GM19025 (cell line): ENCODE results near the gene LIPH.

ENCODE experiments used
- ATAC-seq: cut with Tn5 transposase; IDR thresholded peaks from one replicate; pipeline ENCODE4 v1.9.1; 2021; ENCODE audit warnings: mild to moderate bottlenecking, low read depth, moderate library complexity; ENCODE audit not compliant: unreplicated experiment

LIPH gene

DNA sequence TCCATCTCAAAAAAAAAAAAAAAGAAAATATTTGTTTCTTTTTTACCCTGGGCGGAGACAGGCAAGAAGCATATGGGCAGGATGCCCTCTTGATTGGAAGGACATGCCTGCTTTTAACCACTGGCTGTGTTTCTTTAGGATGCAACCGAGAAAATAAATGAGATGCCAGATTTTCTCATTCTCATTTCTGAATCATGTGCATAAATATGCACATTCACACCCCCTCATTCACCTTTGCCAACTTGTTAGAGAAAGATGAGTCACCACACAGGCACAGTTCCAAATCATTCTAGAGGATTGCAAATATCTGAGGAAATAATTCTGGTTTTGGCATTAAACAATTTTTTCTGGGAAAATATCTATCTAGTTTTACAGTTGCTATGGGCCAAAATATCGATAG is 3.3 kb downstream of the LIPH start:
- no peak for ATAC-seq

DNA sequence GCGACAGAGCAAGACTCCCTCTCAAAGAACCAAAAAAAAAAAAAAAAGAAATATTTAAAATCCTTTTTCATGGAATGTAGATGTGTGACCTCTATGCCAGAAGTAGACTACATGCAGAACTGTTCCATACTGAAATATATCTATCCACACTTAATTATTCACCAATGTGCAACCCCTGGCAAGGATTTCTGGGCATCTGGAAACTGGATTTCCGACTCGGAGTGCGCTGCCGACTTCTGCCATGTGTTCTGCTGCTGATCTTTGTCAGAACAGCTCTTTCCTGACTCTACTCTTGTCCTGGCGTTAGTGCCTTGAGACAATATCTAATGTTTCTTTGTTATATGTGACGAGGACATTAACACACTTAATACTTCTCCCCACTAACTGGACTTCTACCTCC is 11.7 kb downstream of the LIPH start:
- ATAC-seq: no peak

DNA sequence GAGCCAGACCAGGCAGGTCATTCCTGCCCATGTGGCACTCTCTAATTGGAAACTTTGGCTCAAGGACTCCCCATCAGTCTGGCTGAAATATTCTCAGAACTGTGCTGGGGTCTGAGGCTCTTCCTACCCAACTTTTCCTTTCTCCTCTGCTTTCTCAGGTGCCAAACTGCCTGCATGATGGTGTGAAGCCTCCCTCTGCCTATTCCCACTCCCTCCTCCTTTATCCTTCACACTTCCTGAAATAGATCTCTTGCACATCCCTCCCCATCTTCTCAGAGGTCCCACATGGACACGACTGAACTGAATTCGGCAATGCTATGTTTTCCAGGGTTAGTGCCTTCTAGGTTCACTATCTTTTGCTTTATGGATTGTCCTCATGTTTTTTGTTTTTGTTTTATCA is 12.5 kb downstream of the LIPH start:
- no peak for ATAC-seq

DNA sequence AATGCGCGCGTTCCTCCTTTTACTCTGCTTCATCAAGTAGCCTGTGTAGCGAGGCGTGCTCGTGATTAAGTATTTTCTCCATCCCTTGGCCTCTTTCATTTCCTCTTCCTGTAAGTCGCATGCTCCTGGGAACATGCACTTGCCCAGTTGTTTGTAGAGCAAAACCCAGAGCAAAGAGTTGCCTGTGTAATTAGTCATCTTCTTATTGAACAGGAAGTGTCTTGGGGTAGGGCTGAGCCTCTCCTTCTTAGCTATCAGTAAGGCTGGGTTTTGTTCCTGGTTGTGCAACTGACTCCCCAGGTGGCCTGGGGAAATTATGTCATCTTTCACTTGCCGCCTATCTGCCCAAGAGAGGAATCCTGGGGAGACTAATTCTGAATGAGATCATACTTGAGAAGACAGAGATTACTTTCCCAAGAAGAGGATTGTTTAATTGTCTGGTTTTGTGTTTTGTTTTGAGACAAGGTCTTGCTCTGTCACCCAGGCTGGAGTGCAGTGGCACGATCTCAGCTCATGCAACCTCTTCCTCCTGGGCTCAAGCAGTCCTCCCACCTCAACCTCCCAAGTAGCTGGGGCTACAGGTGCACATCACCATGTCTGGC is 14.9 kb downstream of the LIPH start:
- ATAC-seq: peak; percentile 99

DNA sequence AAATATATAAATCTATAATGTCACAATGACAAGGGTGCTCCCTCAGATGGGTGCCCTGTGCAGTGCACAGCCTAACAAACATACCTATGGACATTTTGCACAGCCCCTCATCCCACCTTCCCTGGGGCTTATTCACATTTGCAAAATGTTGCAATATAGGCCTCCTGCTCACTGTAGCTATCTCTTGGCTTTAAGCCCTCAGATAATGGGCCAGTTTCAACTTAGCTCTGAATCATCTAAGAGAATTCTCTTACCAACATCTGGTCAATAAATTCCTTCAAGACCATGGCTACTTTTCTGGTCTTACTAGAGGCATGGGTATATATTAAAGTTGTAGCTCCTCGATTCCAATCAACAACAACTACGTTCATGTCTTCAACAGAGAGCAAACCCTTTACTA is 17.9 kb downstream of the LIPH start:
- ATAC-seq: no peak

DNA sequence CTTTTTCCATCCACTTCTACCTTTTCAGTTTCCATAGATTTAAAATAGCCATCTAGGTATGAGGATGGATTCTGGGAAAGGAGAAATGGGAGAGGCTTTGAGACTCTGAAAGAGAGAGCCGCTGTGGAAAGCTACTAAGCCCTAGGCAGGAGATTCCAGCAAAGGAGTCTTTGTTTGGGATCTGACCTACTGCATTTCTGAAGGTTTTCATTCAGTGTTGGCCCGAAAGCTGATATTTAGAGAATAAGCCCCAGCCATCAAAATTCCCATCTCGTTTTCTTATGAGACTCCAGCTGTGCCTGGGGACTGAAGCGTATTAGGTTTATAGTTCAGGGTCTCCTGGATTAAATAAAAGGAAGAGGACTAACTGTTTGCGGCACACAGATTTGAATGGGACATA is 19.5 kb downstream of the LIPH start:
- ATAC-seq: no peak

DNA sequence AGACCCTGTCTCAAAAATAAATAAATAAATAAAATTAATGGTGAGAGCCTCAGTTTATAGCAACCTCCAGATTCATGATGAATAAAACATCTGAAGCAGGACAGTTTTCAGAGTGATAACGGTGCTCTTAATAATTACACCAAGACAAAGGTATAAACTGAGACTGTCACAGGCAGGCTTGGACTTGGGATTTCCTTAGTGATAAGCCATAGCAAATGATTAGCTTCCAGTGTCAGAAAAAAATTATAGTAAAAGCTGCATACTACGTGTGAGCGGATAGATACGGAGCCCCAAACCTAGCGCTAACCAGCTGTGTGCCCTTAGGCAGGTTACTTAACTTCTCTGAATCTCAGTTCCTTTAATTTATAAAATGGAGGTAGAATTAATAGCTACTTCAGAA is 21.5 kb downstream of the LIPH start:
- no peak for ATAC-seq

DNA sequence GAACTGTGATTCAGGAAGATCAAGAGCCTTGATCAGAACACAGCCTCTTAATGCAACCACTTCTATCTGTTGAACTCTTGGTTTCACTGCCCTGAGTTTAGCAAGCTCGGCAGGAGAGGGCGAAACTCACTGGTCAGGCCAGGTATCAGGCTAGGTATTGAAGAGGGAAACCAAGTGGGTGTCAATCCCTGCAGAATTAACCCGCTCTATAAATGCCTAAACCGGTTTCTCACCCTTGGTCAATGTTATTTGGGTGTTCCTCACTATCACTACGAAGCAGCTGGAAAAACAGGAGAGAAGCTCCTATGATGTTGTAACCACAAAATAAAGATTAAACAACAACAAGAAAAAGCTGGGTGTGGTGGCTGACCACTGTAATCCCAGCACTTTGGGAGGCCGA is 23.9 kb downstream of the LIPH start:
- ATAC-seq: no peak

DNA sequence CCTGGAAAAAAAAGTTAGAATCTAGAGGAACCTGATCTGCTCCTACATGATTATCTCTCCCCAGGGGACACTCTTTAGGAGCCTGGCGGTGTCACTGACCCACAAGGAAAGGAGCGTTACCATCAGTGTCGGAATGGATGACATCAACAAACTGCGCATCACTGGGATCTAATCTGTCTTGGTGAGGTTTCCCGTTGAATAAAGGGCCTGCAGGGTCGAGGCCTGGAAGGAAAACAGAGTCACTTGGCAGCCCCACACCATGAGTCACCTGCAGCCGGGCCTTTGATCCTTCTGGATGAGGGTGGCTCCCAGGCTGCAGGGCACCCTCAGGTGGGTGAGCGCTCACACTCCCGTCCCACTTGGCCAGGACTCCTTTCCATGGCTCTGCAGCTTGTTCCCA is 25.0 kb downstream of the LIPH start:
- ATAC-seq: no peak

DNA sequence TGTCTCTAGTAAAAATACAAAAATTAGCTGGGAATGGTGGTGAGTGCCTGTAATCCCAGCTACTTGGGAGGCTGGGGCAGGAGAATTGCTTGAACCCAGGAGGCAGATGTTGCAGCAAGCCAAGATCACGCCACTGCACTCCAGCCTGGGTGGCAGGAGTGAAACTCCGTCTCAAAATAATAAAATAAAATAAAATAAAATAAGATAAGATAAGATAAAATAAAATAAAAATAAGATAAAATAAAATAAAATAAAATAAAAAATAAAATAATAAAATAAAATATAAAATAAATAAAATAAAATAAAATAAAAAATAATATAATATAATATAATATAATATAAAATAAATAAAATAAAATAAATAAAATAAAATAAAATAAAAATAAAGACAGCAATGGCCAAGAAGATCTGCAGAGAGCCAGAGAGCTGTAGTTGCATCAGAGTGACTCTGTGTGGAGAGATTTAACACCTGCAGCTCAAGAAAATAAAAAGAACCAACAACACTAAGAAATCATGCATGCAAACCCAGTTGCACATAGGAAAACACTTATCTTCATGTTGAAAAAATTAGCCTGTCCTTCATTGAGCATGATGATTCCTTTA is 25.9 kb downstream of the LIPH start:
- ATAC-seq: no peak

DNA sequence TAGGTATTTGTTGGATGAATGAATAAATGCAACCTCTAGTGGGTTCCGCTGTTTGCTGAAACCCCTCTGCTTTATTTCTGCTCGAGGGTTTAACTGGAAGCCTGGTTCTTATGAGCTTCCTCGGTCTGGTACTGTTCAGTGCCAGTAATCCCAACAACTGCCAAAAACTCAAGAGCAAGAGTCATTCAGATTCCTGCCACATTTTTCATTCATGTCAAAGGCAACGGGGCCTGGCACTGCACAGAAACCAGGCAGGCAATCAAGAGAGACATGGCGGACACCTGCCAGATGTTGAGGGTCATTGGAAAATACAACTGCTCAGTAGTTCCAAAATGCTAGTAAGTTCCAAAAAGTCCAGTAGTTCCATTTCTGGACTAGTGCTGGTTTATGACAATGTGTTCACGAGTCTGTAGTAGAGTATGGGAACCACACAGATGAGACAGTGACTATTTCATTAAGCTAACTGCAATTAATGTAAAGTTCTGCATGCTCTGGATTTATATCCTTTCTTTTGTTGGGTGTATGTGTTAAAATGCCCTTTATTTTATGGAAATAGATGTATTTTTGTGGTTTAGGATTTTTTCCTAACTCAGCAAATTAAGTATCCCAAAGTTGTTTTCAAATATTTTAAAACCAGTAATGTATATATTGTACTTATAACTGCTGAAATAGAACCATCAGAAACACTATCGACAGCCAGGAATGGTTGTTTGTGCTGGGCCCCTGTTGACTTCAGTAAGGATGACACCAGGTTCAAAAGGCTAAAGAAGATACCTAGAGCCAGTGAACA is 30.8 kb downstream of the LIPH start:
- no peak for ATAC-seq

DNA sequence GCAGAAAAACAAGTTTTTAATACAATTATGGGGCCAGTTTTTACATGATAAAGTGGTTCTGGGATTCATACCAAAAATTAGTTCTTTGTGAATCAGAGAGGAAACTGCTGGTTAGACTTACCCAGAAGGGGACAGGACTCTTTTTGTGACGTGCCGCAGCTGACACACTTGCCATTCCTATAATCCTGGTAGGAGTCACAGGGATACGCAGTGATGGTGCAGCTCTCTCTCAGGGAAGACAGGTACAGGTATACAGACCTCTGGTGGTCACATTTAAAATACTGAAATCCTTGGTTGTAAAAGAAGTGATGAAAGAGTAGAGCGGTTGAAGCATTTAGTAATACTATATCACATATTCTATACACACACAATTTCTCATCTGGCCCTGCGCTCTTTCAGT is 33.4 kb downstream of the LIPH start:
- no peak for ATAC-seq

DNA sequence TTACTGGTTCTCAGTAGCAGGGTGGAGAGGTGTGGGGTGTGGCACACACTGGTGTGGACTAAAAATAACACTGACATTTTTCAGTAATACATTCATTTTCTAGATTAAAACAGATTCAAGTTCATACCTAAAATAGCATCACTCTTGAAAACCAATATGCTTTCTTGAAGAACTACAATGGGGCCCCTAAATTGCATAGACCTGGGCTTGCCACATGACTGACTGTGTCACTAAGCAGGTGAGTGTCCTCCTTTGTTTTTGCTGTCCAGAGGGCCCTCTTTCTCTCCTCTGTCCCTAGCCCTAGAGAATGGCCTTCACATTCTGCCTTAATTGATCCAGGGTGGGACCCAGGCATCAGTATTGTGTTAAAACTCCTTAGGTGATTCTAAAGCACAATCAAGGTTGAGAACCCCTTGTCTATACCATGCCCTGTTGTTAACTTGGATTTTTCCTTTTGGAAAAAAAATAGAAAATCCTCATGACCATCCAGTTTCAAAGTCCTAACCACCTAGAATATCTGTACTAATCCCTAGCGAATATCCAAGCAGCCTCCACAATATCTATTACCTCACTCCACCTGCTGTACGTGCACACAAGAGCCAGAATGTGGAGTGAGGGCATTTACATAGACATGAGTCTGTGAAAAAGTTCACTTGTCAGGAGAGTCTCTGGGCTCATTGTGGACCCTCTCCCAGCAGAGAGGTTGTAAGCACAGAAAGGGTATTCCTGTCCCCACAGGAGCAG is 34.8 kb downstream of the LIPH start:
- ATAC-seq: no peak

DNA sequence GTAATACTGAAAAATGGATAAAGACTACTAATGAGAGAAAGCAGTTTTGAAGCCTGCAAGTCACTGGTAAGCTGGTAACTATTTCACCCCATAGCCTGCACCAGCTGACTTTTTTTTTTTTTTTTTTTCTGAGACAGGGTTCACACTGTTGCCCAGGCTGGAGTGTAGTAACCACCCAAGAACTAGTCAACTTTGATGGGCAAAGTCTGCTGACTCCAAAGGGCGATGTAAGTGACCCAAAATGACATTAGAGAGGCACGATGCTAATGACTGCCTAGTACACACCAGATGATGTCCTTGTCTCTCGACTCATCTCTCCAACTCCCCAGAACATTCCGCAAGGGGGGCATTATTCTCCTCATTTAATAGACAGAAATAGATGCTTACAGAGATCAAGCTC is 40.7 kb downstream of the LIPH start:
- ATAC-seq: no peak

DNA sequence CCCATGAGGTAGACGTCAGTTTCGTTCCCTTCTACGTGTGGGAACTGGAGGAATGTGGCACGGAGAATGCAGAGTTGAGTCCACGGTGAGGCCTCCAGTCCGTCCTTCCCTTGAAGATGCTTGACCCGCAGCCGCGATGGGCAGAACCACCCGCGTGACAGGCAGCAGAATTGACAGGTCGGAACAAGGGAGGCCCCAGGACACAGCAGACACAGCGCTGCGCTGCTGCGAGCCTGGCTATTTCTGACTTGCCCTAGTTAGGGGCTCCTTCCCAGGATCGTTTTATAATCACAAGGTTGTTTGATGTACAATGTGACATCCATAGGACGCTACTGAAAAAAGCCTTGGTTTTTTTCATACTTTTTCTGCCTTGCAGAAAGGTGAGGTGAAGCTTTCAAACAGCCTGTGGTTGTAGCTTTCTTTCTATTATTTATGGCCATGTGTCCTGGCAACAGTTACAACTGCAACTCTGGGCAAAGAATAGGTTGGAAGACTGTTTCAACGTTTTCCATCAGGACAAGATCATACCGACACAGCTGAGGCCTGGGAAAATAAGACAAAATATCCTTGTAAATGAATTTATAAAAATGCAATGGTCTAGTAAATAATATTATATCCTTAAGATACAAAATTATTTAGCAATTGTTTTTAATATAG is 43.9 kb downstream of the LIPH start:
- ATAC-seq: no peak

DNA sequence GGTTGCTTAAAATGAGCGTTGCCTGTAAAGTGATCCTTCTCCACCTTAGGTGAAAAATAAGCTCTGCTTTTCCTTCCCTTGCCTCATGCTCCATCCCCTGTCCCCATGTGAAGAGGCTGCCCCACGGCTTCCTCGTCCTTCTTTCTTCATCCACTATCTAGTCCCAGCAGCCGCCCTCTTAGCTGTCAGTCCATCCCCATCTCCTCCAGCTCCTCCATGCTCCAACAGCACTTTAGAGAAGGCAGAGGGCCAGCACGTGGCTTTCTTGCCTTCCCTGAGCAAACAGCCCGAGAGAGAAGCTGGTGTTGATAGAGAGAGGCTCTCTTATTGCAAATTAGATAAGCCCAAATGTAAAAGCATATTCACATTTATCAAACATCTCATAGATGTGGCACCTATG is 44.5 kb downstream of the LIPH start:
- ATAC-seq: no peak

DNA sequence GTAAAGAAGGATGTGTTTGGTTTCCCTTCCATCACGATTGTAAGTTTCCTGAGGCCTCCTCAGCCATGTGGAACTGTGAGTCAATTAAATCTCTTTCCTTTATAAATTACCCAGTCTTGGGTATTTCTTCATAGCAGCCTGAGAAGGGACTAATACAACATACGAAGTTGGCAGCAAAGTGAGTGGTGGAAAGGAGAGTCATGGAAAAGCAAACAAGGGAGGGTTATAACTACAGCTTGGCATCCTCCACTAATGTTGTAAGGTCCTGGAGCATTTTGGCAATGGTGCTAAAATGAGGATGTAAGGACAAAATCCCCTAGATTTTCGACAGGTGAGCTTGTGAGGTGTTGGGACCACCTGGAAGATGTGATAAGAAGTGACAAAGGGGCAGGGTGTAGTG is 47.8 kb downstream of the LIPH start:
- ATAC-seq: no peak

DNA sequence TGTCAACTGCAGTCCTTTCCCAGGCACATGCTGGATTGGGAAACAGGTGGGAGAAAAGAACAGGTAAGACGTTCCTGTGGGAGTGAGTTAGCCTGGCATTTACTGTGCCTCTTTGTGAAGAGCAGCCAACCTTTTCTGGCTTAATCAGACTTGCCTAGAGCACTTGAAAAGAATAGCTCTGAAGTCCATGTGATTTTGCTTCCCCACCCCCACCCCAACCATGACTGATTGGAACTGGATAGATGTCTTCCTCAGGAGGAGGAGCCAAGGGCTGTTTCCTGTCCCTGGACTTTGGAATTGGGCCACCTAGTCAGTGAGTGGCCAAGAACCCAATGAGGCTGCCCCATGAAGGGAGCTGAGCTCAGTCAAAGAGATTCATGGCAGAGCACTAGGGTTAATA is 48.9 kb downstream of the LIPH start:
- ATAC-seq: no peak

DNA sequence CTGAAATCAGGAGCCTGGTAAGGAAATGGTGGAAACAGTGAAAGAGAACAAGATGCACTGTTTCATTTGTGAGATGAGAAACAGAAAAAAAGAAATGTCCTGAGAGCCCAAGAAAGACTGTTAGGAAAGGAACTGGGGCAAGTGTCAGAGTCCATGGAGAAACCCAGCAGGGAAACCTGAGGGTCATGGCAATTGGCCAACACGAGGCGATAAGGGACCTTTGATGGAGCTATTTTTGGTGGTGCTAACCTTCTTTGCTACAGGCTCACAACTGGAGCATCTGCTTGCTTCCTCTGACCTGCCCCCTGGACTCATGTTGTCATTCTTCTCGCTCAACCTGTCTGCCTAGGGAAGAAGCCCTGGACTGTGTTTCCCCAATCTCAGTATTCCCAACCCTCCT is 49.4 kb downstream of the LIPH start:
- ATAC-seq: no peak

DNA sequence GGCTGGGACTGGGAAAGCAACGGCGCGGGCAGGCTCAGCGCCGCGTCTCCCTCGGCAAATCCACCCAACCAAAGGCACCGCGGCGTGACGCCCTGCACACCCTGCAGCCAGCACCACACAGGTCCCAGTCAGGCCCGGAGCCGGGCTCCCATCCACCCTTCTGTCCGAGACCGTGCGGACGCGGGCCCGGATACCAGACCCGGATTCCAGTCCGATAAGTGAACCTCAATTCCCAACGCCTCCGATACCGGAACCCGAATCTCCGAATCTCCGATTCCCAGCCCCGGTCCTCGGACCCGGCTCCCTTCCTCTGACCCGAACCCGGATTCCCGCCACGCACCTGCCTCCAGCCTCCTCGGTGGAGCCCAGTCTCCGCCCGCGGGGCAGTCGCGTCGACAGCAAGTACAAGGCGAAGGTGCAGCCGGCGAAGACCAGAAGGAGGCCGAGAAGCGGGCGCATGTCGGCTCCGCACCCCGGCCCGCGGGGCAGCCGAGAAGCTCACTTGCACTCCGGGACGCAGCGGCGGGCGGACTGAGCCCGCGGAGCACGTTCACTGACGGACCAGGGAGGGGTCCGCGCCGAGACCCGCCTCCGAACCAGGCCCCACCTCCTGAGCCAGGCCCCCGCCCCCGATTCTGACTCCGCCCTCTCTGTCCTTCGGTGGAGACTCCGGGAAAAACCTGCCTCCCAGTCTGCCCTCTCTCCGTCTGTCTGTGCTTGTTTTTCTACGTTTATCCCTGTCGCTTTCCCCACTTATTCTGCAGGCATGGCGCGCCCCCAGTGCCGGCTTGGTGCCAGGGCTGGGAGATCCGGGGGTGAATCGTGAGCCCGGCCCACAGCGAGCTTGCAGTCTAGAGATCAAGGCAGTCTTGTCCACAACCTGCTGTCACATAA is 53.6 kb downstream of the LIPH start, which contains the start of gene TMEM41A:
TSS of gene TMEM41A (minus strand) at position 533 of the 894 bp plus-strand sequence. CDS start at position 459, 74 bp downstream.
- ATAC-seq: peak; percentile 98
